ENCODE data around the gene FSTL5. TPM values are rescaled to one million over a fixed set of nuclear protein-coding genes. Genes with fewer than 3 reads are reported as not detected.

FSTL5 gene
- total RNA-seq, 2 experiments from 2014 or later, result not detected

GRCh38 chr4:161949946-161950725 is 213.7 kb downstream of the FSTL5 start:
- CTCF ChIA-PET, result no interaction called here
- POLR2A ChIA-PET, result no interaction called here

DNA sequence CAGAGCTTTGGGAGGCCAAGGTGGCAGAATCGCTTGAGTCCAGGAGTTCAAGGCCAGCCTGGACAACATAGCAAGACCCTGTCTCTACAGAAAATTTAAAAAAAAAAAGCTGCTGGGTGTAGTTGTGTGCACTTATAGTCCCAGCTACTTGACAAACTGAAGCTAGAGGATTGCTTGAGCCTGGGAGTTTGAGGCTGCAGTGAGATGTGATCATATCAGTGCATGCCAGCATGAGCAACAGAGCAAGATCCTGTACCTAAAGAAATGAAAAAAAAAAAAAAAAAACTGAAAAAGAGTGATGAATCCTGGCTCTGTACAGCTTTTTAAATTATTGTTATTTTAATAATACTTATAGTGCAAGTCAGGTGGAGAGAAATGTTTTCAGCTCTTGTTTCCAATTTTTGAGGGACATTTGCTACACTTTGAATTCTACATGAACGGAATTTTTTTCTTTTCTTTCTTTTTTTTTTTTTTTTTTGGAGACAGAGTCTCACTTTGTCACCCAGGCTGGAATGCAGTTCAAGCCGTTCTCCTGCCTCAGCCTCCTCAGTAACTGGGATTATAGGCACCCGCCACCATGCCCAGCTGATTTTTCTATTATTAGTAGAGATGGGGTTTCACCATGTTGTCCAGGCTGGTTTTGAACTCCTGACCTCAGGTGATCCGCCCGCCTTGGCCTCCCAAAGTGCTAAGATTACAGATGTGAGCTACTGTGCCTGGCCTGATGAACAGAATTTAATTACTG is 215.6 kb downstream of the FSTL5 start:
- POLR2A ChIA-PET, result no interaction called here
- CTCF ChIA-PET, result no interaction called here

- CTCF ChIA-PET, result no interaction called here
- POLR2A ChIA-PET, result no interaction called here
Measured at GRCh38 chr4:161937596-161937995, 226.2 kb downstream of the FSTL5 start.

GRCh38 chr4:161936625-161937550 is 226.9 kb downstream of the FSTL5 start:
- ChIA-PET POLR2A (no interaction called here), CTCF (no interaction called here)

- POLR2A ChIA-PET, result no interaction called here
- CTCF ChIA-PET, result no interaction called here
Measured at GRCh38 chr4:161931089-161931488, 232.7 kb downstream of the FSTL5 start.

GRCh38 chr4:161929956-161930355 is 233.8 kb downstream of the FSTL5 start:
- ChIA-PET POLR2A (no interaction called here), CTCF (no interaction called here)

GRCh38 chr4:161926033-161926828 is 237.6 kb downstream of the FSTL5 start:
- ChIA-PET POLR2A (no interaction called here), CTCF (no interaction called here)

DNA sequence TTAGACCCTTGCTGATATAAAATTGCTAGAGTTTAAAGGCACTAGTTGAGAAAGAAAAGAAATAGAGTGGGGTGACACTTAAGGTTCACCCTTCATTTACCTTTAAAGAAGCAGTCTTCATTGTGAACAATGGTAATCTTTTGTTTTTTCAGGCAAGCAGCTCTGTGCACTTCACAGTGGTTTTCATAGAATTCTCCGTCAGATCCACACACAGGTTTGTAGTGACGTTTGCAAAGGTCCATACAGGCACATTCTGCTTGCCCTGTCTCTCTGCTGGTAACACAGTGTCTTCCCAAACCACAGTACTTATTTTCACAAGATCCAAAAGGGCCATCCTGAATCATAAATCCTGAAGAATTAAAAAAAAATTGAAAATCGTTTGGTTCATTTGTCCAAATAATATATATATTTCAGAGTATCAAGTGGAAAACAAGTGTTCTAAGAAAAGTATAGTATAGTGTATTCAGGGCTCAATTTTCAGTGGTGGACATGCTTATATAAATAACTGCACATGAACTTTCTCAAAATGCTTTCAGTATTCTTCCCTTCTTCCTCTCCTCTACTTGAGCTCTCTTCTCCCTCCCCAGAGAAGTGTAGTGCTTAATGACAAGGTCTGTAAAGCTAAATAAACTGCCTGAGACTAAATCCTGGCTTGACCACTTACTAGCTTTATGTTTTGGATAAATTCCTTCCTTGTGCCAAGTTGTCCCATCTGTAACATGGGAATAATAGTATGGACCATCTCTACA is 243.3 kb downstream of the FSTL5 start:
- CTCF ChIA-PET, result no interaction called here

GRCh38 chr4:161919442-161920220 is 244.2 kb downstream of the FSTL5 start:
- ChIA-PET POLR2A (no interaction called here), CTCF (no interaction called here)

More for the DNA sequence above, 243.3 kb downstream of the FSTL5 start:
- POLR2A ChIA-PET, result no interaction called here

DNA sequence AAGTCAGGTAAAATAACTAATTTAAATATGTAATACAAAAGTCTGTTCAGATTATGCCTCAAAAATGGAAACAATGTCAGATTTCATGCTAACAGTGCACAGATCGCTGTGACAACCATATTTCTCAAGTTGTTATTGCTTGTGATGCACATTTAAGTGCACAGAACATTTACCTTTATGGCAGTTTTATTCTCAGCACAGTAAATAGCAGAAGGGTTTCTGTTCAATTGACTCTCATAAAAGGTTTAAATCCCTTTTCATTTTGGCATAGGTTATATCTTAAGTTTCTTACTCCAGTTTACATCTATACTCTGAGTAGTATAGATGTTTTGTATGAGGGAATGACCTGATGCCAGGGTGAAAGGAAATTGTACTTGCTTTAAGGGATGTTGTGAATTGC is 247.8 kb downstream of the FSTL5 start:
- CTCF ChIA-PET, result no interaction called here
- POLR2A ChIA-PET, result no interaction called here

DNA sequence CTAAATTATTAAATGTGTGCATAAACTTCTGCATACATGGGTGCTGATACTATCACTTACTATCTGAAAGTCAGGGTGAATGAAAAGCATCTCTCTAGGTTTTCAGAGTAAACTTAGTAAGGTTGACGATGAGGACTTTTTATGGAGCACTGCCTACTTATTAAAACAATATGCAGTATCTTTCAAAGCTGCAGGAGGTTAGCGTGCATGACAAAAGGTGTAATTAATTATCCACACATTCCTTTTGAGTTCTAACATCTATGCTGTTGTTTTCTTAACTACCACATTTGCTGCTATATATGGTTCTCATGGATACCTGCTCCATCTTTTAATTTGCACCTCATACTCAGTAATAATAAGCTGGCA is 256.2 kb downstream of the FSTL5 start:
- CTCF ChIA-PET, result no interaction called here
- POLR2A ChIA-PET, result no interaction called here

DNA sequence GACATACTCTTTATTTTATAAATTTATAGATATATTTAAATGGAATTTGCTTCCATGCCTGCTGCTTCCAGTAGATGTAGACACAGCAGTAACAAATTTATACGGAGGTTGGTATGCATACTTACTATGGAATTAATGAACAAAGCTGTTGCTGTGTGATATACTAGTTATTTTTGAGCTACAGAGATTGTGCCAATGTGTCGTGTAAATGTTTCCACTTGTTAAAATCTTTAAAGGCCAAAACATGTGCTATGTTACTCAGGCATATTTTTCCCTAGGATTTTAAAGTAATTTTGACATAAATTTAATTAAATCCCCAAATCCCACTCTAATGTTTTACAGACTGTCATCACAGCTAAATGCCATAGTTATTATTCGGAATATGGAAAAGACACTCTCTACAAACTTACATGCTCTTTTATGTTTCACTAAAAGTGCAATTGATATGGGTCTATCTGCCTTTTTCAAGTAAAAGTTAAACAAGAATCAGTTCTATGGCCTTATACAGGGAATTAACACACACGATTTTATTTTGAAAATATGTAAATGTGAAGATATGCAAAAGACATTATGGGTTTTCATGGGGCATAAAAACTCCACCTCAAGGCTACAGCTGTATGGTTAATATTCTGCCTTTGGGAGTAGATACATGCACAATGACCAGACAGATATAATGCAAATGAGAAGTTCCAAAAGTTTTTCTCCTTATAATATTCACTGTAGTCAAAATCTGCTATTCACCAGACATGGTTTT is 256.8 kb downstream of the FSTL5 start:
- POLR2A ChIA-PET, result no interaction called here
- CTCF ChIA-PET, result no interaction called here

- CTCF ChIA-PET, result no interaction called here
- POLR2A ChIA-PET, result no interaction called here
Measured at GRCh38 chr4:161900110-161900509, 263.7 kb downstream of the FSTL5 start.

- CTCF ChIA-PET, result no interaction called here
- POLR2A ChIA-PET, result no interaction called here
Measured at GRCh38 chr4:161894493-161895167, 269.2 kb downstream of the FSTL5 start.

DNA sequence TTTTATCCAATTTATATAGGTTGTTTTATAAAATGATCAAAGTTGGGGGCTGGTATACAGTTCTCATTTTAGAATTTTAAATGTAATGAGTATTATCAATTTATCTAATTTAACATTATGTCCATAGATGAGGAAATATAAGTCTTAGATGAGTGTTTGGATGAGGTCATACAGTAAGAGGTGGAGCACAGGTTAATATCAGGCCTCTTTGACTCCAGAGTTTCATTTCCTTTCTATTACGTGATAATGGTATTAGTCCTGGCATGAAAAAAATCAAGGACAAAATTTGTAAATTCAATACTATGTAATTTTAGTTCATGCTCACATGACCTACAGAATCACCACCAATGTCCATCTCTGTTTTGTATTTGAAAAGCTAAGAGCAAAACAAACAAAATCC is 269.8 kb downstream of the FSTL5 start:
- ChIA-PET CTCF (no interaction called here), POLR2A (interaction anchor here (0.5 kb wide), 1 partner anchor 132 kb away, joined by 5 read pairs; no protein-coding TSS in a partner anchor)

- CTCF ChIA-PET, result no interaction called here
- POLR2A ChIA-PET, result interaction anchor here (0.5 kb wide), 1 partner anchor 133 kb away, joined by 5 read pairs; no protein-coding TSS in a partner anchor
Measured at GRCh38 chr4:161893566-161893965, 270.2 kb downstream of the FSTL5 start.

GRCh38 chr4:161892951-161893350 is 270.8 kb downstream of the FSTL5 start:
- ChIA-PET CTCF (no interaction called here), POLR2A (no interaction called here)

Measured in activated CD8-positive, alpha-beta memory T cell treated with anti-CD3 and anti-CD28 coated beads for 36 hours (primary cell).